Gastroesophageal sphincter (tissue), 4 donors: Measurements from ENCODE around the gene BANP. TPM values are rescaled to one million over a fixed set of nuclear protein-coding genes. Genes with fewer than 3 reads are reported as not detected.
"Not testable (repeated sequence)": the region's sequence is repeated elsewhere in the genome, so short reads cannot be mapped to it uniquely, and the experiment has no call there.

Experiments used
- ATAC-seq: fragments of 150-250 bp; one replicate; pipeline ENCODE4 v1.9.1; 2016; ENCODE audit warnings: mild to moderate bottlenecking, moderate library complexity
- H3K27ac ChIP-seq, 4 donors: fragments of 200-600 bp; sonication (generic) in 3 of 4; 1 replicate in 3 of 4; 2 replicates in 1 of 4; pipeline ENCODE4 v1.5.1; 2016 to 2019
- H3K27me3 ChIP-seq: fragments of 200-600 bp; sonication (generic); one replicate; pipeline ENCODE4 v1.5.1; 2019
- H3K36me3 ChIP-seq, 2 donors: fragments of 200-600 bp; sonication (generic); one replicate each; pipeline ENCODE4 v1.5.1; 2019; ENCODE audit warnings: control low read depth in 1 of 2
- H3K4me1 ChIP-seq, 3 donors: fragments of 200-600 bp; sonication (generic); 1 replicate in 2 of 3; 2 replicates in 1 of 3; pipeline ENCODE4 v1.5.1; 2016 to 2019; ENCODE audit warnings: control low read depth in 2 of 3
- H3K4me3 ChIP-seq, 2 donors: fragments of 200-600 bp; sonication (generic); one replicate each; pipeline ENCODE4 v1.5.1; 2019; ENCODE audit warnings: mild to moderate bottlenecking in 1 of 2, moderate library complexity in 1 of 2
- H3K9me3 ChIP-seq, 3 donors: fragments of 200-600 bp; sonication (generic); one replicate each; pipeline ENCODE4 v1.5.1; 2017 to 2019; ENCODE audit warnings: control low read depth in 2 of 3
- EP300 ChIP-seq: sonication (generic); formaldehyde crosslinking; IDR thresholded peaks from one replicate; pipeline ENCODE4 v1.6.1; 2017; ENCODE audit warnings: antibody characterized with exemption, mild to moderate bottlenecking
- POLR2A ChIP-seq, 2 donors: fragments of 450-650 bp; IDR thresholded peaks; one replicate each; pipeline ENCODE4 v1.6.1; 2017; ENCODE audit warnings: antibody characterized with exemption in 2 of 2, mild to moderate bottlenecking in 2 of 2, moderate library complexity in 1 of 2
- POLR2AphosphoS5 ChIP-seq: sonication (generic); formaldehyde crosslinking; IDR thresholded peaks from one replicate; pipeline ENCODE4 v1.6.1; 2017; ENCODE audit warnings: antibody characterized with exemption
- WGBS, 2 donors: methylation state at CpG; one replicate each; pipeline ENCODE4 v1.1.5; 2018; ENCODE audit warnings: low coverage in 1 of 2; 5-methylcytosine and 5-hydroxymethylcytosine counted together
- total RNA-seq, 4 donors: library from RNA; depleted of rRNA; stranded (reverse); fragments of >200 nt; gene quantifications; one replicate each; pipeline ENCODE4 v1.1.0, GENCODE V29; 2016
- TF ChIP-seq, protein P1 (sequence below), 4 experiments: fragments of 200-600 bp in 2 of 4; fragments of 450-650 bp in 2 of 4; sonication (generic) in 1 of 4; IDR thresholded peaks; one replicate each; pipeline ENCODE4 v1.5.1; 2017 to 2019; ENCODE audit warnings: antibody characterized with exemption in 4 of 4, mild to moderate bottlenecking in 2 of 4, moderate library complexity in 2 of 4

BANP gene
- total RNA-seq, 4 donors from 2014 or later: 17.1 to 33.1 (median 24.2) TPM

DNA sequence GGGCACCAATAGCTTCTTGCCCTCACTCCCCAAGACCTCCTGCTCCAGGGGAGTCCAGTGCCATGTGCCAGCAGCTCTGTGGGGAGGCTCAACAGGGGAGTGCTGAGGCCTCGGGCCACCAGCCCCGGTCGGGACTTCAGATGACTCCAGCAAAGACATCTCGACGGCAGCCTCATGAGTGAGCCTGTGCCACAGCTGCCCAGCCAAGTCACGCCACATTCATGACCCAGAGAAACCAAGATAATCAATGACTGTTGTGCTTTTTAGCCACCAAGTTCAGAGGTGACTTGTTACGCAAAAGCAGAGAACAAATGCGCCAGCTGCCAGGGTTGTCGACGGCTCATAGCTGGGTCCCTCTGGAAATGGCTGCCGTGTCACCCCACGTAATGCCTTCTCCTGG, 157.5 kb downstream of the BANP start:
- H3K36me3 ChIP-seq: no peaks in the 10 kb centered on the region
- 100% methylated on average over 2 to 3 of the region's 12 CpGs for WGBS, 2 donors
- no peak for TF ChIP-seq POLR2A (IDR thresholded peaks at IDR 0.05)
- TF ChIP-seq POLR2AphosphoS5: no peak
- TF ChIP-seq, protein P1, sequence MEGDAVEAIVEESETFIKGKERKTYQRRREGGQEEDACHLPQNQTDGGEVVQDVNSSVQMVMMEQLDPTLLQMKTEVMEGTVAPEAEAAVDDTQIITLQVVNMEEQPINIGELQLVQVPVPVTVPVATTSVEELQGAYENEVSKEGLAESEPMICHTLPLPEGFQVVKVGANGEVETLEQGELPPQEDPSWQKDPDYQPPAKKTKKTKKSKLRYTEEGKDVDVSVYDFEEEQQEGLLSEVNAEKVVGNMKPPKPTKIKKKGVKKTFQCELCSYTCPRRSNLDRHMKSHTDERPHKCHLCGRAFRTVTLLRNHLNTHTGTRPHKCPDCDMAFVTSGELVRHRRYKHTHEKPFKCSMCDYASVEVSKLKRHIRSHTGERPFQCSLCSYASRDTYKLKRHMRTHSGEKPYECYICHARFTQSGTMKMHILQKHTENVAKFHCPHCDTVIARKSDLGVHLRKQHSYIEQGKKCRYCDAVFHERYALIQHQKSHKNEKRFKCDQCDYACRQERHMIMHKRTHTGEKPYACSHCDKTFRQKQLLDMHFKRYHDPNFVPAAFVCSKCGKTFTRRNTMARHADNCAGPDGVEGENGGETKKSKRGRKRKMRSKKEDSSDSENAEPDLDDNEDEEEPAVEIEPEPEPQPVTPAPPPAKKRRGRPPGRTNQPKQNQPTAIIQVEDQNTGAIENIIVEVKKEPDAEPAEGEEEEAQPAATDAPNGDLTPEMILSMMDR (IDR thresholded peaks at IDR 0.05): no peak
- TF ChIP-seq EP300: no peak
- ATAC-seq: no peak
- no peak overlapping the region for H3K27ac ChIP-seq
- H3K27me3 ChIP-seq: peaks cover 15% of the 10 kb centered on the region
- H3K4me3 ChIP-seq: no peak overlapping the region
- no peaks in the 10 kb centered on the region for H3K4me1 ChIP-seq
- no peaks in the 10 kb centered on the region for H3K9me3 ChIP-seq

DNA sequence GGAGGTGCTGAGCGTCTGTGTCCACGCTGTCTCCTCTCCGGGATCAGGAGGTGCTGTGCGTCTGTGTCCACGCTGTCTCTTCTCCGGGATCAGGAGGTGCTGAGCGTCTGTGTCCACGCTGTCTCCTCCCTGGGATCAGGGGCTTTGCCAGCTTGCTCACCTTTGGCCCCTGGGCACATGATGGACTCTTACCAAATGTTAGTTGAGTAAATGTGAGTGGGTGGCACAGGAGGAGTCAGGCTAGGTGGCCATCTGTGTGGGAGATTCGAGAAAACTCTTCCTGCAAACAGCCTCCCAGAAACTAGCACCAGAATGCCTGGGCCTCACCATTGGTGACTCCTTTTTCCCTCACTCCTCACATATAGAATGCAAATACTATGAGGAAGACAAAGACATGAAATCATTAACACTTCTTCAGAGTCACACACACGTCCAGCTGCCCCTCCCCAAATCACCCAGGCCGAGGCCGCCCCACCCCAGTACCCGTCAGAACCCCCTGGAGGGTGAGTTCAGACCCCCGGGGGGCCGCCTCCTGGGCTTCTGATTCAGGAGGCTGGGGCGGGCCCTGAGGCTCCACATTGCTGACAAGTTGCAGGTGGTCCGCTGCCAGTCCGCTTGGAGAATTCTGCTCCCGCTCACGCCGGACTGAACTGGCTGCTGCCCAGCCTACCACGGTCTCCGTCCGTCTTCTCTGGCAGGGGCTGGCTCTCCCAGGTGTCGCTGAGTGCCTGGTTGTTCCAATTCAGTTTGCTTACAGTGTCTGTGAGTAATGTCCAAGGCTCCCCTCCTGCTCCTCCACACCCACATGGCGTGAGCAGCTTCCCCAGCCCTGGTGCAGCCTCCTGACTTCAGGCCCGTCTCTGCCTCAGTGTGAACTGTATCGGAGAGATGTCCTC, 158.7 kb downstream of the BANP start:
- H3K4me1 ChIP-seq, H3K9me3 ChIP-seq, H3K4me3 ChIP-seq, ATAC-seq, H3K27ac ChIP-seq, H3K36me3 ChIP-seq: not testable (repeated sequence)
- WGBS, 2 donors: 90% methylated on average over 2 of the region's 28 CpGs; no CpG with 5 or more reads in 1 of the 2 donors
- H3K27me3 ChIP-seq: peaks cover 27% of the 10 kb centered on the region

DNA sequence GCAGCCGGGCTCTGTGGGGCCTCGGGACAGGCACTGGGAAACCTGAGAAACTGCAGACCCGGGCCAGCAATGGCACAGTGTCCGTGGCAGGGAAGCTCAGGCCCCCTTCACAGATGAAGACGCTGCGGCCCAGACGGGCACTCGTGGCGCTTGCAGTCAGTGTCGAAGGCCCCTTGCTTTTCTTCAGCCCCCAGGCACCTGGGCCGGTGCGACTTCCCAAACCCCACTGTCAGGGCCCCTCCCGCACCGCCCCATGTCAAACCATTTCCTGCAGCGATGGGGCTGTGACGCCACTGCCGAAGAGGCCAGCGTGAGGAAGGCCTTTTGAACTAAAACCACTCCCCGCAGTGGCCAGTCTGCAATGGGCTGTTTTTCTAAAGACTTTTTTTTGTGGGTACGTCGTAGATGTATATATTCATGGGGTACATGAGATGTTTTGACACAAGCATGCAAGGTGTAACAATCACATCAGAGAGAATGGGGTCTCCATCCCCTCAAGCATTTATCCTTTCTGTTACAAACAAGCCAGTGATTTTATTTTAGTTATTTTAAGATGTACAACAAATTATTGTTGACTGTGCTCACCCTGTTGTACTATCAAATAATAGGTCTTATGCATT, 159.8 kb downstream of the BANP start:
- not testable (repeated sequence) for H3K36me3 ChIP-seq
- whole genome bisulfite sequencing, 2 donors: 84 to 91% methylated on average over 4 to 7 of the region's 21 CpGs

DNA sequence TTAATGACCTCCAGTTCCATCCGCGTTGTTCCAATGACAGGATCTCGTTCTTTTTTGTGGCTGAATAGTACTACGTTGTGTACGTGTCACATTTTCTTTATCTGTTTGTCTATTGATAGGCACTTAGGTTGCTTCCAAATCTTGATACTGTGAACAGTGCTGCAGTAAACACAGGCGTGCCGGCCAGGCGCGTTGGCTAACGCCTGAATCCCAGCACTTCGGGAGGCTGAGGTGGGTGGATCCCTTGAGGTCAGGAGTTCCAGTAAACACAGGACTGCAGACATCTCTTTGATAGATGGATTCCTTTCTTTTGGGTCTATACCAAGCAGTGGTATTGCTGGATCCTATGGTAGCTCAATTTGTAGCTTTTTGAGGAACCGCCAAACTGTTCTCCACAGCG, 160.7 kb downstream of the BANP start:
- not testable (repeated sequence) for H3K4me3 ChIP-seq, H3K4me1 ChIP-seq, H3K9me3 ChIP-seq, ATAC-seq, H3K36me3 ChIP-seq, H3K27ac ChIP-seq
- peaks cover 42% of the 10 kb centered on the region for H3K27me3 ChIP-seq
- 73 to 74% methylated on average over 3 to 13 of the region's 13 CpGs for WGBS, 2 donors

More for the DNA sequence above, 159.8 kb downstream of the BANP start:
- not testable (repeated sequence) for H3K4me3 ChIP-seq, H3K27ac ChIP-seq, H3K9me3 ChIP-seq, H3K4me1 ChIP-seq, ATAC-seq
- H3K27me3 ChIP-seq: peaks cover 35% of the 10 kb centered on the region

DNA sequence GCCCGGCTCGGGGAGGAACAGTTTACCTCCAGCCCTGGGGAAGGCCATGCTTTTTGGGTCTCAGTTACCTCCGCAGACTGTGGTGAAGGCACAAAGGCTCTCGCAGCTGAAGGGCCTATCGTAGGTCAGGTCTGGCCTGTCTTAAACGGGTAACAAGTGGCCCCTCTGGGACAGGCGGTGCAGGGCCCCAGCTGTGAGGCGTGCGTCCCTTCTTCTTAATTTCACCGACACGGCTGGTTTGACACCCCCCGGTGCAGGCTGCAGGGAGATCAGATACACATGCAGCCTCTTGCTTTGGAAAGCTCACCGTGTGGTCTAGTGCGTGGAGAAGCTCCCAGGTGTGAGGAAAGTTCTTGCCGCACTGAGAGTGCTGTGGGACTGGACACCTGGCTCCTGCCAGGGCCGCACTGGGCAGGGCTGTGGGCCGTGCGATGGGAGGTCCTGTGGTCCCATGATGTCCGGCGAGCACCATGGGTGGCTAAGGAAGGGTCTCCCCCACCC, 162.4 kb downstream of the BANP start:
- H3K4me3 ChIP-seq: no peak overlapping the region
- no peak for ATAC-seq
- WGBS, 2 donors: 96% methylated on average over 11 of the region's 20 CpGs; no CpG with 5 or more reads in 1 of the 2 donors
- no peaks in the 10 kb centered on the region for H3K36me3 ChIP-seq
- peaks cover 50% of the 10 kb centered on the region for H3K27me3 ChIP-seq
- no peaks in the 10 kb centered on the region for H3K9me3 ChIP-seq
- no peaks in the 10 kb centered on the region for H3K4me1 ChIP-seq
- H3K27ac ChIP-seq: no peak overlapping the region
- TF ChIP-seq POLR2AphosphoS5 (no peak), EP300 (no peak), POLR2A (IDR thresholded peaks at IDR 0.05) (no peak)
- TF ChIP-seq, protein P1 (IDR thresholded peaks at IDR 0.05): no peak

DNA sequence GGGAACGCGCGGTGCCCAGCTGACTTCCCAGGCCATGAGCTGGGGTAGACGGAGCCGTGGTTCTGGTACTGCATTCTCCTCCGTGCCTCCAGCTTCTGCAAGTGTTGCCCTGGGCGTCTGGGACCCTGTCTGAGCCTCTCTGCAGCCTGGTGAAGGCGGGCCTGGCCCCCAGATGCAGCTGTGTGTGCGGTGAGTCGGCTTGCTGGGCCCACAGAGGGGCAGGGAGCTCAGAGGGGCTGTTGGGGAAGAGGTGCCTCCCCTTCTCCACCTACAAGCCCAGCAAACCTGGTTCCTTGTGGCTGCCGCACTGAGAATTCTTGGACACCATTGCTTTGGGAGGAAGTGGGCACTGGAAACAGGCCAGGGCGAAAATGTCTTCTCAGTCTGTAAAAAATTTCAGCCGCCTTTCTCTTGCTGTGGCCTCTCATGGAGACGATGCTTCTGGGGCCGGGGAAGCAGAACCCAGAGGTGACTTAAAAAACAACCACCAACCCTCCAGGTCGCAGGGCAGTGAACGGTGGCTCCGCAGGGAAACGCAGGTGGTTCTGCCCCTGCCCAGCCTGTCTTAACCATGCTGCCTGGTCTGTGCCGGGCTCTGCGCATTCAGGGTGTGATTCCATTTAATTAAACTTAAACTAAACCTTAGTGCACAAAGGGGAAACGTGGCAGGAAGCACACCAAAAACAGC, 163.5 kb downstream of the BANP start:
- H3K27me3 ChIP-seq: peaks cover 59% of the 10 kb centered on the region
- 51% methylated on average over 4 of the region's 22 CpGs; no CpG with 5 or more reads in 1 of the 2 donors for WGBS, 2 donors
- H3K27ac ChIP-seq, H3K36me3 ChIP-seq, ATAC-seq, H3K4me1 ChIP-seq, H3K4me3 ChIP-seq, H3K9me3 ChIP-seq: not testable (repeated sequence)
